Nephron (organoid): ENCODE results near the gene WDR93.

Experiments
- H3K27ac Mint-ChIP-seq, 3 experiments: 2 replicates each; pipeline ENCODE4 v1.8.0; 2020; ENCODE audit warnings: mixed read lengths in 3 of 3, mild to moderate bottlenecking in 2 of 3, moderate library complexity in 1 of 3
- H3K27me3 Mint-ChIP-seq: 2 replicates; pipeline ENCODE4 v1.8.0; 2021; ENCODE audit warnings: low read depth, mild to moderate bottlenecking, moderate library complexity, mixed read lengths
- H3K36me3 Mint-ChIP-seq: 2 replicates; pipeline ENCODE4 v1.8.0; 2020; ENCODE audit warnings: low read depth, mixed read lengths
- H3K4me1 Mint-ChIP-seq: 2 replicates; pipeline ENCODE4 v1.8.0; 2020; ENCODE audit warnings: mixed read lengths
- H3K4me3 Mint-ChIP-seq, 3 experiments: 2 replicates each; pipeline ENCODE4 v1.8.0; 2020; ENCODE audit warnings: mild to moderate bottlenecking in 3 of 3, mixed read lengths in 3 of 3, moderate library complexity in 2 of 3
- H3K9me3 Mint-ChIP-seq: 2 replicates; pipeline ENCODE4 v1.8.0; 2020; ENCODE audit warnings: mixed read lengths
- TF ChIP-seq, protein P1 (sequence below), 3 experiments: fragments of 200-600 bp; sonication (generic); IDR thresholded peaks; one replicate each; pipeline ENCODE4 v1.5.0; 2021; ENCODE audit warnings: antibody characterized with exemption in 3 of 3; ENCODE audit not compliant: unreplicated experiment in 3 of 3

WDR93 gene

DNA sequence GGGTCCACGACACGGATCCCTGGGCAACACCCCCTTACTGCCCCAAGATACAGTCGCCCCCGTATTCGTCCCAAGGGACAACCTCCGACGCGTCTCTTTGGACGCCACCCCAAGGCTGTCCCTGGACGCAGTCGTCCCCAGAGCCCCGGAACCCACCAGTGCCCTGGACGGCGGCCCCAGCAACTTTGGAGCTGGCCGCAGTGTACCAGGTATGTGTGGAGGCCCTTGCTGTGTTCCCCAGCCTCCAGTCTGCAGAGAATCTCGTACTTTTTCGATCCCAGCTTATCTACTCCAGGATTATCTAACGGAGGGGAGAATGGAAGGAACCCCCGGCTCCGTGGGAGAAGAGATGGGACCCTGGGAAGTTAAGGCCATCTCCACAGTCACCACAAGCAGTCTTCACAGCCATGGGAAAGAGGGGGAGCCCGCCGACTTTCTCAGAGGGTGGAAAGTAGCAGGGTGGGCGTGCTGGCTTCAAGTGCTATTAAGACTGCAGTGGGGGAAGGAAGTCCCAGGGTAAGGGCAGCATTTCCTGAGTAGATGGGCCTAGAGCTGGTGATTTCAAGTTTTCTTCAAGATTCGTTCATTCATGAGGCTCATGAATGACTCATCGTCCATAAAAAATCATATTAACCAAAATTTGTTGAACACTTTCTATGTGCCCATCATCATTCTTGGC, 86.6 kb downstream of the WDR93 start:
- H3K36me3 Mint-ChIP-seq, result no peaks in the 10 kb centered on the region
- TF ChIP-seq, protein P1, sequence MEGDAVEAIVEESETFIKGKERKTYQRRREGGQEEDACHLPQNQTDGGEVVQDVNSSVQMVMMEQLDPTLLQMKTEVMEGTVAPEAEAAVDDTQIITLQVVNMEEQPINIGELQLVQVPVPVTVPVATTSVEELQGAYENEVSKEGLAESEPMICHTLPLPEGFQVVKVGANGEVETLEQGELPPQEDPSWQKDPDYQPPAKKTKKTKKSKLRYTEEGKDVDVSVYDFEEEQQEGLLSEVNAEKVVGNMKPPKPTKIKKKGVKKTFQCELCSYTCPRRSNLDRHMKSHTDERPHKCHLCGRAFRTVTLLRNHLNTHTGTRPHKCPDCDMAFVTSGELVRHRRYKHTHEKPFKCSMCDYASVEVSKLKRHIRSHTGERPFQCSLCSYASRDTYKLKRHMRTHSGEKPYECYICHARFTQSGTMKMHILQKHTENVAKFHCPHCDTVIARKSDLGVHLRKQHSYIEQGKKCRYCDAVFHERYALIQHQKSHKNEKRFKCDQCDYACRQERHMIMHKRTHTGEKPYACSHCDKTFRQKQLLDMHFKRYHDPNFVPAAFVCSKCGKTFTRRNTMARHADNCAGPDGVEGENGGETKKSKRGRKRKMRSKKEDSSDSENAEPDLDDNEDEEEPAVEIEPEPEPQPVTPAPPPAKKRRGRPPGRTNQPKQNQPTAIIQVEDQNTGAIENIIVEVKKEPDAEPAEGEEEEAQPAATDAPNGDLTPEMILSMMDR (IDR thresholded peaks at IDR 0.05; ENCODE audit: unreplicated experiment in 3 of 3), result no peak
- peak overlapping the region in 1 of 3 experiments; percentile 22 for H3K27ac Mint-ChIP-seq
- no peaks in the 10 kb centered on the region for H3K4me1 Mint-ChIP-seq
- peaks cover 9% of the 10 kb centered on the region for H3K27me3 Mint-ChIP-seq
- H3K9me3 Mint-ChIP-seq, result no peaks in the 10 kb centered on the region
- H3K4me3 Mint-ChIP-seq, result peak overlapping the region; percentile 43 to 53 (median 50)

DNA sequence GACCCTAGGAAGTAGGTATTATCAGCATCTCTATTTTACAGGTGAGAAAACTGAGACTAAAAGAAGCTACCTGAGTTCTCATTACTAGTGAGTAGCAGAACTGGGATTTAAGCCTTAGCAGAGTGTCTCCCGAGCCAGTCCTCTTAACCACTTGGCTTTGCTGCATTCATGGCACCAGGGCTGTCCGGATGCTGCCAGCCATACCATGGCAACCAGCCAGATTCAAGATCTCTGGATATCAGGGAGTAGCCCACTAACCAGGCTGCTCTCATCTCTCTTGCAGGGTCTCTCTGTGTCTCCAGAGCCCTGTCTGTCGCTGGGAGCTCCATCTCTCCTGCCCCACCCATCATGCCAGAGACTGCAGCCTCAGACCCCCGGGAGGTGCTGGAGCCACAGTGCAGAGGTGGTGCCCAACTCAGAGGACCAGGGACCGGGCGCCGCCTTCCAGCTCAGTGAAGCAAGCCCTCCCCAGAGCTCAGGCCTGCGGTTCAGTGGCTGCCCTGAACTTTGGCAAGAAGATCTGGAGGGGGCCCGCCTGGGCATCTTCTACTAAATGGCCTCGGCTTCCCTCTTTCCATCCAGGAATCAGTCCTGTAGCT, 87.3 kb downstream of the WDR93 start:
- Mint-ChIP-seq H3K9me3 (no peaks in the 10 kb centered on the region), H3K27me3 (peaks cover 9% of the 10 kb centered on the region), H3K4me3 (peak overlapping the region in 1 of 3 experiments; percentile 43), H3K36me3 (no peaks in the 10 kb centered on the region), H3K4me1 (peaks cover under 1% of the 10 kb centered on the region), H3K27ac (peak overlapping the region in 1 of 3 experiments; percentile 37)
- TF ChIP-seq, protein P1 (IDR thresholded peaks at IDR 0.05; ENCODE audit: unreplicated experiment in 3 of 3), result no peak

DNA sequence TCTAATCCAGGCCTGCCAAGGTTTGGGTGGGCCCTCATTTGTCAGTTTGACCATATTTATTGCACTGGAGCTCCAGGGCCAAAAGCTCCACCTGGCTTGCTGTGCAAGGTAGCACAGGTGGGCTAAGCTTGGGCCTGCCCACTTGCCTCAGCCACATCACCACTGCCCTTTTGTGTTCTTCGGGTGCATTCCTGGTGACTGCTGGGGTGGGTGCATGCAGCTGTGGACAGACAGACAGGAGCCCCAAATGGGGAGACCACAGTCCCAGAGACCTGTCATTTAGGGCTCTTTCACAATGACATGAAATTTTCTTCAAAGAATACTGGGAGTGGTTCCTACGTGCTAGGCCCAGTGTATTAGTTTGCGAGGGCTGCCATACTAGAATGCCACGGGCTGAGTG, 88.2 kb downstream of the WDR93 start:
- Mint-ChIP-seq H3K27me3 (peaks cover 14% of the 10 kb centered on the region), H3K27ac (peak overlapping the region in 1 of 3 experiments; percentile 37), H3K36me3 (no peaks in the 10 kb centered on the region), H3K4me3 (no peak overlapping the region), H3K9me3 (no peaks in the 10 kb centered on the region), H3K4me1 (peaks cover 4% of the 10 kb centered on the region)
- TF ChIP-seq, protein P1 (IDR thresholded peaks at IDR 0.05; ENCODE audit: unreplicated experiment in 3 of 3), result no peak

DNA sequence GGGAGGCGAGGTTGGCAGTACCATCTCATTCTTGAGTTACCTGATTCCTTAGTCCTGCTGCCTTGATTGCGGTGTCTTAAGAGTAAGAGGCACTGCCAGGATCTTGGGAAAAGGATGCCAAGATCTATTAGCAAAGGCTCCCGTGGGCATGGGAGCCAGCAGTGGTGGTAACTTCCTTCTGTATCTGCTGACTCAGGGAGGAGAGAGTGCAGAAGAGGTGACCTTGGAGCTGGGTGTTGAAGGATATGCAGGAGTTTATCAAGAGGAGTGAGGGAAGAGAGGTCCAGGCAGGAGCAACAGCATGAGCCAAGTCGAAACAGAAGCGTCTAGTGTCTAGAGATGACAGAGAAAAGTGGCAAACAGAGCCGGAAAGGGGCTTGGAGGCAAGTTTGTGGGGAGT, 90.0 kb downstream of the WDR93 start:
- H3K9me3 Mint-ChIP-seq, result peaks cover 3% of the 10 kb centered on the region
- no peak overlapping the region for H3K27ac Mint-ChIP-seq
- peaks cover 4% of the 10 kb centered on the region for H3K4me1 Mint-ChIP-seq
- TF ChIP-seq, protein P1 (IDR thresholded peaks at IDR 0.05; ENCODE audit: unreplicated experiment in 3 of 3), result no peak
- no peak overlapping the region for H3K4me3 Mint-ChIP-seq
- H3K27me3 Mint-ChIP-seq, result peaks cover 14% of the 10 kb centered on the region
- peaks cover 3% of the 10 kb centered on the region for H3K36me3 Mint-ChIP-seq

DNA sequence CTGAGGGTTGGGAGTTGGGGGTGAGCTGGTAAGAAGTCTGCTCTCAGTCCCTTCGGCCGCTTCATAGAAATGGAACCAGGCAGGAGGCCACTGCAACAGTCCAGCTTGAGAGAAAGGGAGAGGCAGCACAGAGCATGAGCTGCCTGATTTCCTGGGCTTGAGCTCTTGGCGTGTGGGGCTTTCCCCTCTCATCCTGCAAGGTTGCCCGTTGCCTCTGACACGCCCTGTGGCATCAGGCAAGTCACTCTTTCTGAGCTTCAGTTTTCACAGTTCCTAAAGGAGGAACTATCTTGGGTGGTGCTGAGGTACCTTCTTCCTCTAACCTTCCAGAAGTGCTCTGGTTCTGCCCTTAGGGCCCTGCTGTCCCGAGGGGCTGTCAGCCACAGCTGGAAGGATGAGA, 90.4 kb downstream of the WDR93 start:
- peaks cover 7% of the 10 kb centered on the region for H3K36me3 Mint-ChIP-seq
- TF ChIP-seq, protein P1 (IDR thresholded peaks at IDR 0.05; ENCODE audit: unreplicated experiment in 3 of 3), result no peak
- H3K4me3 Mint-ChIP-seq, result no peak overlapping the region
- H3K9me3 Mint-ChIP-seq, result peaks cover 7% of the 10 kb centered on the region
- peaks cover 4% of the 10 kb centered on the region for H3K4me1 Mint-ChIP-seq
- H3K27me3 Mint-ChIP-seq, result peaks cover 14% of the 10 kb centered on the region
- H3K27ac Mint-ChIP-seq, result no peak overlapping the region
